Neural cell (in vitro differentiated cells): ENCODE results near the gene LSM14A. TPM values are rescaled to one million over a fixed set of nuclear protein-coding genes. Genes with fewer than 3 reads are reported as not detected.

Source experiments
- H2AFZ ChIP-seq: fragments of 200-600, 300-800 bp; sonication (generic), shearing (Covaris generic); 2 replicates; pipeline ENCODE4 v1.6.0; 2014; ENCODE audit warnings: low read depth, mild to moderate bottlenecking, antibody characterized with exemption, low read length, moderate library complexity
- H3F3A ChIP-seq: fragments of 200-600 bp; shearing (Covaris generic); 2 replicates; pipeline ENCODE4 v1.6.1; 2016; ENCODE audit warnings: mild to moderate bottlenecking, moderate library complexity, mixed read lengths, antibody characterized with exemption, low read length; ENCODE audit not compliant: insufficient read depth, poor library complexity, severe bottlenecking
- H3K27ac ChIP-seq: fragments of 200-600, 300-800 bp; sonication (generic), shearing (Covaris generic); 2 replicates; pipeline ENCODE4 v1.5.1; 2014; ENCODE audit warnings: mild to moderate bottlenecking, low read length, moderate library complexity
- H3K27me3 ChIP-seq: fragments of 300-800, 200-600 bp; sonication (generic), shearing (Covaris generic); 2 replicates; pipeline ENCODE4 v1.6.0; 2014; ENCODE audit warnings: mild to moderate bottlenecking, low read depth, low read length, moderate library complexity; ENCODE audit not compliant: insufficient read depth
- H3K36me3 ChIP-seq: fragments of 300-800, 200-600 bp; sonication (generic), shearing (Covaris generic); 2 replicates; pipeline ENCODE4 v1.5.1; 2014; ENCODE audit warnings: mild to moderate bottlenecking, antibody characterized with exemption, low read length, moderate library complexity; ENCODE audit not compliant: insufficient read depth
- H3K4me2 ChIP-seq: fragments of 300-800, 200-600 bp; sonication (generic), shearing (Covaris generic); 2 replicates; pipeline ENCODE4 v1.6.0; 2014; ENCODE audit warnings: mild to moderate bottlenecking, low read length
- H3K4me3 ChIP-seq: fragments of 300-800, 200-600 bp; sonication (generic), shearing (Covaris generic); 2 replicates; pipeline ENCODE4 v1.5.1; 2014; ENCODE audit warnings: mild to moderate bottlenecking, low read length, moderate library complexity
- H3K79me2 ChIP-seq: fragments of 200-600 bp; shearing (Covaris generic); replicated peaks from 2 replicates; pipeline ENCODE4 v1.6.0; 2014; ENCODE audit warnings: mild to moderate bottlenecking, low read length, moderate library complexity; ENCODE audit not compliant: insufficient read depth
- H3K9ac ChIP-seq: fragments of 300-800, 200-600 bp; sonication (generic), shearing (Covaris generic); 2 replicates; pipeline ENCODE4 v1.6.1; 2016; ENCODE audit warnings: mild to moderate bottlenecking, low read length, mixed read lengths
- H3K9me2 ChIP-seq: fragments of 200-600 bp; shearing (Covaris generic); 2 replicates; pipeline ENCODE4 v1.6.1; 2016; ENCODE audit warnings: mild to moderate bottlenecking, low read length, mixed read lengths; ENCODE audit not compliant: insufficient read depth
- H3K9me3 ChIP-seq: fragments of 200-600, 300-800 bp; sonication (generic), shearing (Covaris generic); 2 replicates; pipeline ENCODE4 v1.6.1; 2016; ENCODE audit warnings: mild to moderate bottlenecking, mixed run types, low read length, moderate library complexity, mixed read lengths
- H4K20me1 ChIP-seq: fragments of 200-600 bp; shearing (Covaris generic); 2 replicates; pipeline ENCODE4 v1.6.1; 2016; ENCODE audit warnings: mild to moderate bottlenecking, mixed run types; ENCODE audit not compliant: insufficient read depth
- EP300 ChIP-seq: fragments of 450-650 bp; conservative IDR thresholded peaks from 2 replicates; pipeline ENCODE4 v1.6.1; 2014; ENCODE audit warnings: antibody characterized with exemption, mild to moderate bottlenecking, moderate library complexity; ENCODE audit not compliant: poor library complexity, severe bottlenecking
- EZH2 ChIP-seq: fragments of 200-600, 300-800 bp; shearing (Covaris generic), sonication (generic); IDR thresholded peaks from 2 replicates; pipeline ENCODE4 v1.6.1; 2014; ENCODE audit warnings: antibody characterized with exemption, low read length, borderline replicate concordance, mild to moderate bottlenecking; ENCODE audit not compliant: insufficient read depth, poor library complexity, severe bottlenecking
- MXI1 ChIP-seq: fragments of 450-650 bp; conservative IDR thresholded peaks from 2 replicates; pipeline ENCODE4 v1.6.1; 2014; ENCODE audit warnings: antibody characterized with exemption, mild to moderate bottlenecking; ENCODE audit not compliant: poor library complexity, severe bottlenecking
- POLR2AphosphoS5 ChIP-seq: IDR thresholded peaks from 2 replicates; pipeline ENCODE4 v1.6.1; 2012
- RAD21 ChIP-seq: fragments of 450-650 bp; conservative IDR thresholded peaks from 2 replicates; pipeline ENCODE4 v1.6.1; 2014; ENCODE audit warnings: antibody characterized with exemption, mild to moderate bottlenecking, moderate library complexity
- SMC3 ChIP-seq: fragments of 450-650 bp; conservative IDR thresholded peaks from 2 replicates; pipeline ENCODE4 v1.6.1; 2014; ENCODE audit warnings: antibody characterized with exemption, mild to moderate bottlenecking, moderate library complexity; ENCODE audit not compliant: poor library complexity
- TAF1 ChIP-seq: IDR thresholded peaks from 2 replicates; pipeline ENCODE4 v1.6.1; 2012; ENCODE audit warnings: low read depth
- polyA plus RNA-seq: library from polyadenylated mRNA; depleted of rRNA; stranded (reverse); fragments of >200 nt; gene quantifications from 2 replicates; pipeline ENCODE4 v1.2.3, GENCODE V29; 2014
- TF ChIP-seq, protein P1 (sequence below): IDR thresholded peaks from 2 replicates; pipeline ENCODE4 v1.6.1; 2012; ENCODE audit warnings: borderline replicate concordance
- TF ChIP-seq, protein P2 (sequence below): fragments of 450-650 bp; IDR thresholded peaks from 2 replicates; pipeline ENCODE4 v1.5.1; 2014; ENCODE audit warnings: antibody characterized with exemption, mild to moderate bottlenecking, moderate library complexity; ENCODE audit not compliant: poor library complexity, severe bottlenecking

The LSM14A gene
- polyA plus RNA-seq, 1 donor from 2014 or later, result 104 TPM

DNA sequence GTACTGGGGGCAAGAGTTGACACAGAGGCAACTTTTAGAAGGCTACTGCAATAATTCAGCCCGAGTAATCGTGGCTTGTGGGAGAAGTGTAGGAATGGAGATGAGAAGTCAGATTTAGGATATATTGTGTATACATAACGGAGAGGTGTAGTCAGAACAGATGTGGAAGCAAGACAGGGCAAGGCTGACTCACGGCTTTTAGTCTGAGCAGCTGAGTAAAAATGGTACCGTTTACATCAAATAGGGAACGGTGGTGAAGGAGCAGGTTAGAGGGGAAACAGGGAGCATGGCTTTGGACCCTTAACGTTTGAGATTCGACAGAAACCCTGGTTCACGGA, 796 bp upstream of the LSM14A start:
- H3K4me2 ChIP-seq, result peak overlapping the region; percentile 91
- no peaks in the 10 kb centered on the region for H3K9me3 ChIP-seq
- no peaks in the 10 kb centered on the region for H3F3A ChIP-seq
- H3K9ac ChIP-seq, result peak overlapping the region; percentile 99
- H4K20me1 ChIP-seq, result peaks cover 5% of the 10 kb centered on the region
- H3K27ac ChIP-seq, result peak overlapping the region; percentile 99
- H3K4me3 ChIP-seq, result peak overlapping the region; percentile 83
- peak overlapping the region; percentile 96 for H2AFZ ChIP-seq
- no peaks in the 10 kb centered on the region for H3K9me2 ChIP-seq
- H3K79me2 ChIP-seq, result peaks cover 34% of the 10 kb centered on the region
- no peaks in the 10 kb centered on the region for H3K36me3 ChIP-seq
- no peaks in the 10 kb centered on the region for H3K27me3 ChIP-seq
- TF ChIP-seq EP300 (no peak), POLR2AphosphoS5 (no peak), RAD21 (no peak), MXI1 (no peak), TAF1 (no peak), EZH2 (no peak), SMC3 (no peak)
- TF ChIP-seq, protein P1, sequence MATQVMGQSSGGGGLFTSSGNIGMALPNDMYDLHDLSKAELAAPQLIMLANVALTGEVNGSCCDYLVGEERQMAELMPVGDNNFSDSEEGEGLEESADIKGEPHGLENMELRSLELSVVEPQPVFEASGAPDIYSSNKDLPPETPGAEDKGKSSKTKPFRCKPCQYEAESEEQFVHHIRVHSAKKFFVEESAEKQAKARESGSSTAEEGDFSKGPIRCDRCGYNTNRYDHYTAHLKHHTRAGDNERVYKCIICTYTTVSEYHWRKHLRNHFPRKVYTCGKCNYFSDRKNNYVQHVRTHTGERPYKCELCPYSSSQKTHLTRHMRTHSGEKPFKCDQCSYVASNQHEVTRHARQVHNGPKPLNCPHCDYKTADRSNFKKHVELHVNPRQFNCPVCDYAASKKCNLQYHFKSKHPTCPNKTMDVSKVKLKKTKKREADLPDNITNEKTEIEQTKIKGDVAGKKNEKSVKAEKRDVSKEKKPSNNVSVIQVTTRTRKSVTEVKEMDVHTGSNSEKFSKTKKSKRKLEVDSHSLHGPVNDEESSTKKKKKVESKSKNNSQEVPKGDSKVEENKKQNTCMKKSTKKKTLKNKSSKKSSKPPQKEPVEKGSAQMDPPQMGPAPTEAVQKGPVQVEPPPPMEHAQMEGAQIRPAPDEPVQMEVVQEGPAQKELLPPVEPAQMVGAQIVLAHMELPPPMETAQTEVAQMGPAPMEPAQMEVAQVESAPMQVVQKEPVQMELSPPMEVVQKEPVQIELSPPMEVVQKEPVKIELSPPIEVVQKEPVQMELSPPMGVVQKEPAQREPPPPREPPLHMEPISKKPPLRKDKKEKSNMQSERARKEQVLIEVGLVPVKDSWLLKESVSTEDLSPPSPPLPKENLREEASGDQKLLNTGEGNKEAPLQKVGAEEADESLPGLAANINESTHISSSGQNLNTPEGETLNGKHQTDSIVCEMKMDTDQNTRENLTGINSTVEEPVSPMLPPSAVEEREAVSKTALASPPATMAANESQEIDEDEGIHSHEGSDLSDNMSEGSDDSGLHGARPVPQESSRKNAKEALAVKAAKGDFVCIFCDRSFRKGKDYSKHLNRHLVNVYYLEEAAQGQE, result no peak
- TF ChIP-seq, protein P2, sequence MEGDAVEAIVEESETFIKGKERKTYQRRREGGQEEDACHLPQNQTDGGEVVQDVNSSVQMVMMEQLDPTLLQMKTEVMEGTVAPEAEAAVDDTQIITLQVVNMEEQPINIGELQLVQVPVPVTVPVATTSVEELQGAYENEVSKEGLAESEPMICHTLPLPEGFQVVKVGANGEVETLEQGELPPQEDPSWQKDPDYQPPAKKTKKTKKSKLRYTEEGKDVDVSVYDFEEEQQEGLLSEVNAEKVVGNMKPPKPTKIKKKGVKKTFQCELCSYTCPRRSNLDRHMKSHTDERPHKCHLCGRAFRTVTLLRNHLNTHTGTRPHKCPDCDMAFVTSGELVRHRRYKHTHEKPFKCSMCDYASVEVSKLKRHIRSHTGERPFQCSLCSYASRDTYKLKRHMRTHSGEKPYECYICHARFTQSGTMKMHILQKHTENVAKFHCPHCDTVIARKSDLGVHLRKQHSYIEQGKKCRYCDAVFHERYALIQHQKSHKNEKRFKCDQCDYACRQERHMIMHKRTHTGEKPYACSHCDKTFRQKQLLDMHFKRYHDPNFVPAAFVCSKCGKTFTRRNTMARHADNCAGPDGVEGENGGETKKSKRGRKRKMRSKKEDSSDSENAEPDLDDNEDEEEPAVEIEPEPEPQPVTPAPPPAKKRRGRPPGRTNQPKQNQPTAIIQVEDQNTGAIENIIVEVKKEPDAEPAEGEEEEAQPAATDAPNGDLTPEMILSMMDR, result no peak

DNA sequence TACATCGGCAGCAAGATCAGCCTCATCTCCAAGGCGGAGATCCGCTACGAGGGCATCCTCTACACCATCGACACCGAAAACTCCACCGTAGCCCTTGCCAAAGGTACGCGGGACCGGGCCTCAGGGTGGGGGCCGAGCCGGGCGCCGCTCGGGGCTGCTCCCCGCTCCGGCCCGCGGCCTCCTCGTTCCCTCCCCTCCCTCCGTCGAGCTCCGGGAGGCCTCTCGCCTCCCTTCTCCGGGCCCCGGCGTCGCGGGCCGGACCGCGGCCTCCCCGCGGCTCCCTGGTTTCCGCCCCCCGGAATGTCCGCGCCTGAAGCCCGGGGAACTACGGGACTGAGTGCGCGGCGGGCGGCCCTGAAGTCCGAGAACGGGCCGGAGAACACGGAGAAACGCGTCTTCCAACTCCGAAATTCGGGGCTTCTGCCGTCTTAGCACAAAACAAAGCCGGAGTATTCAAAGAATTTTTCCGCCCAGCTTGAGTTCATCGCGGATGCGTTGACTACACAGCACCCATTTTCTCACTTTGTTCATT, 423 bp downstream of the LSM14A start:
- peak overlapping the region; percentile 31 for H2AFZ ChIP-seq
- TF ChIP-seq SMC3, result no peak
- TF ChIP-seq, protein P1, result peak; percentile 11

More for the DNA sequence above, 423 bp downstream of the LSM14A start:
- H3K27ac ChIP-seq, result peak overlapping the region; percentile 99
- H3K9me2 ChIP-seq, result no peaks in the 10 kb centered on the region
- H3K4me3 ChIP-seq, result peak overlapping the region; percentile 83
- H3K27me3 ChIP-seq, result no peaks in the 10 kb centered on the region
- peak overlapping the region; percentile 99 for H3K9ac ChIP-seq
- peaks cover 47% of the 10 kb centered on the region for H3K79me2 ChIP-seq
- H4K20me1 ChIP-seq, result peaks cover 5% of the 10 kb centered on the region
- H3K36me3 ChIP-seq, result no peaks in the 10 kb centered on the region
- no peaks in the 10 kb centered on the region for H3F3A ChIP-seq
- H3K9me3 ChIP-seq, result no peaks in the 10 kb centered on the region
- H3K4me2 ChIP-seq, result peak overlapping the region; percentile 63
